GM12873 (cell line): Measurements from ENCODE around the gene OR4E2.

Experiments used
- TF ChIP-seq, protein P1 (sequence below): IDR thresholded peaks from 2 replicates; pipeline ENCODE4 v1.5.1; 2012; ENCODE audit warnings: low read depth, mild to moderate bottlenecking, moderate library complexity, low read length, control low read depth; ENCODE audit not compliant: insufficient read depth; ENCODE audit errors: missing control alignments

OR4E2 gene

DNA sequence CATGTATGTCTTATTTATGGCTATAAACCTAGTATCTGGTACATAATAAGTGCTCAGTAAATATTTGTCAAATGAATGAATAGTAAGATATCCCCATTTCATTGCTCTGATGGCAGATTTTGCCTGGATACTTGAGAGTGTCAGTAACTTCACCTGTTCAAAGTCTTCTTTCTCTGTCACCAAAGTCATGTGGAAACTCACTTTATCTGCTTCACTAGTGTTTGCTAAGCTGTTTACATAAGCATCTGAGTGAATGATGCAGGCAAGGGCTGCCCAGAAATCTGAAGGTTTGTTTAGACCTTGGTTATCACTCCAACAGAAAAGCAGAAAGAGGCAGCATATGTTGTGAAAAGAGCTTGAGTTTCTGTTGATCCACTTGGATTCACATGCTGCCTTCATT lies 15.6 kb downstream of the OR4E2 start:
- TF ChIP-seq, protein P1, sequence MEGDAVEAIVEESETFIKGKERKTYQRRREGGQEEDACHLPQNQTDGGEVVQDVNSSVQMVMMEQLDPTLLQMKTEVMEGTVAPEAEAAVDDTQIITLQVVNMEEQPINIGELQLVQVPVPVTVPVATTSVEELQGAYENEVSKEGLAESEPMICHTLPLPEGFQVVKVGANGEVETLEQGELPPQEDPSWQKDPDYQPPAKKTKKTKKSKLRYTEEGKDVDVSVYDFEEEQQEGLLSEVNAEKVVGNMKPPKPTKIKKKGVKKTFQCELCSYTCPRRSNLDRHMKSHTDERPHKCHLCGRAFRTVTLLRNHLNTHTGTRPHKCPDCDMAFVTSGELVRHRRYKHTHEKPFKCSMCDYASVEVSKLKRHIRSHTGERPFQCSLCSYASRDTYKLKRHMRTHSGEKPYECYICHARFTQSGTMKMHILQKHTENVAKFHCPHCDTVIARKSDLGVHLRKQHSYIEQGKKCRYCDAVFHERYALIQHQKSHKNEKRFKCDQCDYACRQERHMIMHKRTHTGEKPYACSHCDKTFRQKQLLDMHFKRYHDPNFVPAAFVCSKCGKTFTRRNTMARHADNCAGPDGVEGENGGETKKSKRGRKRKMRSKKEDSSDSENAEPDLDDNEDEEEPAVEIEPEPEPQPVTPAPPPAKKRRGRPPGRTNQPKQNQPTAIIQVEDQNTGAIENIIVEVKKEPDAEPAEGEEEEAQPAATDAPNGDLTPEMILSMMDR, result no peak

DNA sequence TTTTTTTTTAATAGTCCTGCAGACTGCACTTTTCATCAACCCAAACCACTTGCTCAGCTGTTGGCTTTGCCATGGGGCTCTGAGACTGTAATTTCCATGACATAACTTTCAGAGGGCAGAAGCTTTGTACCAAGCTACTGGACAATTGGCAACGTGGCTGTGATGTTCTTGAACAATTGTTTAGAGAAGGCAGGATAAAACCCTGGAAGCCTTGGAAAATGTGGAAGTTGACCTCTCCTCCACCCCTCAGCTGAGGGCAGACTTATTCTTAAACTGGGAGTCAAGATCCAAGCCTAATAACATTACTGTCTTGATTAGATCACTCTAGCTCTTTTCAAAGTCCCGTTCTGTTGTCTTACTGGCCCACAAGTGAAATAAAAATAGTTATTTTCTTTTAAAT lies 17.7 kb downstream of the OR4E2 start:
- TF ChIP-seq, protein P1, result no peak

GRCh38 chr14:21672116-21672515 lies 18.5 kb downstream of the OR4E2 start:
- TF ChIP-seq, protein P1, result no peak

GRCh38 chr14:21673718-21674117 lies 20.1 kb downstream of the OR4E2 start, which contains the start of gene OR4E1:
Gene OR4E1 (minus strand): TSS chr14:21673818. CDS start chr14:21670935, 2,883 bp downstream.
- TF ChIP-seq, protein P1, result no peak

DNA sequence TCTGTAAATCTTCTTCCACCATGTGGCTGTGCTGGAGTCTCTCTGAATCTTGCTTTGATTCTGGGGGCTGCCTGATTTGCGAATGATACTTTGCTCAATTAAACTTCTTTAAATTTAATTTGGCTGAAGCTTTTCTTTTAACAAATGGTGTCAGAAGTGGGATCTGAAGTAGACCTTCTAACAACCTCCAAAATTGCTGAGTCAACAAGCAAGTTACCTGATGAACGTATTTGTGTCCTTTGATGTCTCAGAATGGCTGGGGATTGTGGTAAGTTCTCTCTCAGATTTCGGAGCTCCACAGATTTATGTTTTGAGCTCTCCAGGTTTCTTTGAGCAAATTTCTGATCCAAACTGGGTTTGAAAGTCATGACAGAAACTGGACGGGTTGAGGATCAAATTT lies 21.9 kb downstream of the OR4E2 start:
- TF ChIP-seq, protein P1, result no peak

GRCh38 chr14:21680072-21680471 lies 26.4 kb downstream of the OR4E2 start:
- TF ChIP-seq, protein P1, result no peak

DNA sequence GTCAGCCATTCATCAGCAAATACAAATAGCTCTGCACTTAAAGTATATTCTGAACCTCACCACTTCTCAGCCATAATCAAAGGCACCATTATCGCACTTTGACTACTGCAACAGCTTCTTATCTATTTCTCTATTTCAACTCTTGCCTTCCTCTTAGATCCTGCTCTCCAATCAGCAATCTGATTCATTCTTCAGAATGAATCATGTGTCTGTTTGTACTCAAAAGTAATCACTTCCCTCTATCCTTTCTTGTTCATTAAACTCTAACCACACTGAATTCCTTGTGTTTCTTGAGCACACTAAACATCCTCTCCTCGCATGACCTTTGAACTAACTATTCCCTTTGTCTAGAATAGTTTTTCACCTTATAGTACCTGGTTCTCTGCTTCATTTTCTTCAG lies 32.8 kb downstream of the OR4E2 start:
- TF ChIP-seq, protein P1, result no peak

DNA sequence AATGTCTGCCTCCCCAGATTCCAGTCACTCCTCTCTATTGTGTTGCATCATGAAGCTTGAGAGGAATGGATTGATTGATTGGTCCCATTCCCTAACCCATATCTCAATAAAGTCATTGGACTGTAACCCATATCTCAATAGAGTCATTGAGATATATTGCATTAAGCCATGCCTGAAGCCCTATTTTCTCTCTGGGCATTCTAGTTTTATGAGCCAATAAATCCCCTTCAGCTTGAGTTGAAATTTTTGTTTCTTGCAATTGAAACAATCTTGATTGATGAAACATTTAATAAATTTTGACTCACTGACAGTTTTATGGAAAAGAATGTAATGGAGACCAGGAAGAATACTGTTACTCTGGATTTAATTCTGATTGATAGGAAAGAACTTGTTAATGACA lies 40.8 kb downstream of the OR4E2 start:
- TF ChIP-seq, protein P1, result no peak
